ENCODE measurements around the gene IFNA17.

DNA sequence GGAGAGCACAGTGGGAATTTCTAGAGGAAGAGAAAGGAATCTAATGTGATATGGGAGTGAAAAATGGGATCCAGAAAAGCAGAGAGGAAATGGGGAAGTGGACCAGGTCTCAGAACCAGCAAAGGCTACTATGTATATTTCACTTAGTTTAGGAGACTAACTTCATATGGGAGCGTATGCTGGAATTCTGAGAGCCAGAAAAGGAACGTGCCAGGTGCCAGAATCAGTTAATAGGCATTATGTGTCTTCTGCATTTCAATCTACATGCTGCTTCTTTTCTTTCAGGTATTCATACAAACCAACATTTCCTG lies 40.3 kb upstream of the IFNA17 start:
- TF ChIP-seq POLR2AphosphoS5 (IDR thresholded peaks at IDR 0.05; ENCODE audit: low read depth, low read length) (no peak), POLR2A (IDR thresholded peaks at IDR 0.05; ENCODE audit: low read depth, low read length) (no peak), TAF1 (IDR thresholded peaks at IDR 0.05; ENCODE audit: borderline replicate concordance, low read depth, low read length) (no peak)
